Prostate gland (tissue), 2 donors: ENCODE measurements around the gene ABCG1.

Experiments used
- CTCF ChIP-seq, 4 experiments: fragments of 200-600 bp in 2 of 4; fragments of 450-650 bp in 2 of 4; sonication (generic) in 2 of 4; IDR thresholded peaks; 1 replicate in 3 of 4; 2 replicates in 1 of 4; pipeline ENCODE4 v1.5.1; 2016 to 2019; ENCODE audit warnings: antibody characterized with exemption in 4 of 4, mild to moderate bottlenecking in 2 of 4, moderate library complexity in 2 of 4
- POLR2A ChIP-seq: fragments of 450-650 bp; IDR thresholded peaks from one replicate; pipeline ENCODE4 v1.6.1; 2016; ENCODE audit warnings: antibody characterized with exemption, mild to moderate bottlenecking

- TF ChIP-seq POLR2A = no peak
- TF ChIP-seq CTCF (IDR thresholded peaks at IDR 0.05) = no peak
Measured at GRCh38 chr21:42343963-42344510, 125.1 kb downstream of the ABCG1 start.
